Putamen (tissue), 1 donor: ENCODE results near the gene KLK14.

Experiments
- DNase-seq: peaks from one replicate; pipeline ENCODE4 v3.0.0-alpha.2; 2016; ENCODE audit warnings: low spot score

KLK14 gene

DNA sequence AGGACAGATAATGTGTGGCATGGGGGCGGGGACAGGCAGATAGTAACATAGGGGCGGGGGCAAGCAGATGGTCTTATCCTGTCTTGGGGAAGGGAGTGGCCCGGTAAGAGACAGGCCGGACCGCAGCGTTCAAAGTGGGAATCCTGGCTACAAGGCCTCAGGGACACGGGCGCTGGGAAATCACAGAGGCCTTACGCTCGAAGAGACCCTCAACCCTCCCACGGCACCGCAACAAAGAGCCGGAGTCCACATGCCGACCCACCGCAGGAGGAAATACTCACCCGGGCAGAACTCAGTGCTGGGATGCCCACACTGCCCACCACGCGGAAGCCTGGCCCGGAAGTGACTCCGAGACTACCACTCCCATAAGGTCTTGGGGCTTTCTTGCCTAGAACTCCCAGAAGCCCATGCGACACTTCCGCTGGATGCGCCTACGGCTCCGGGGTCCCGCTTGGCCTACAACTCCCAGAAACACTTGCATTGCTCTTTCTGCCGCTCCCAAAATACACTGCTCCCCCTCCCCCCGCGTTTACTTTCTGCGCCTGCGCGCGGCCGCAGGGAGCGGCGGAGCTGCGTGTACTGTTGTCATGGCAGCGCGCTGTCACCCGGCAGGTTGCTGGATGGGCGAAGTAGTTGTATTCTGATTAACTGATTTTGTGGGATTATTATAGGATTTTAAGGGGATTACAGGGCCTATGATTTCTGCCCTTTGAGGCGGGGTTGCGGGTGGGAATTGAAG lies 25.5 kb upstream of the KLK14 start, which contains the start of gene CTU1:
TSS of gene CTU1 (minus strand) at position 344 of the 739 bp plus-strand sequence. CDS start 3,840 bp downstream, outside the sequence.
- DNase-seq = peak; percentile 100

DNA sequence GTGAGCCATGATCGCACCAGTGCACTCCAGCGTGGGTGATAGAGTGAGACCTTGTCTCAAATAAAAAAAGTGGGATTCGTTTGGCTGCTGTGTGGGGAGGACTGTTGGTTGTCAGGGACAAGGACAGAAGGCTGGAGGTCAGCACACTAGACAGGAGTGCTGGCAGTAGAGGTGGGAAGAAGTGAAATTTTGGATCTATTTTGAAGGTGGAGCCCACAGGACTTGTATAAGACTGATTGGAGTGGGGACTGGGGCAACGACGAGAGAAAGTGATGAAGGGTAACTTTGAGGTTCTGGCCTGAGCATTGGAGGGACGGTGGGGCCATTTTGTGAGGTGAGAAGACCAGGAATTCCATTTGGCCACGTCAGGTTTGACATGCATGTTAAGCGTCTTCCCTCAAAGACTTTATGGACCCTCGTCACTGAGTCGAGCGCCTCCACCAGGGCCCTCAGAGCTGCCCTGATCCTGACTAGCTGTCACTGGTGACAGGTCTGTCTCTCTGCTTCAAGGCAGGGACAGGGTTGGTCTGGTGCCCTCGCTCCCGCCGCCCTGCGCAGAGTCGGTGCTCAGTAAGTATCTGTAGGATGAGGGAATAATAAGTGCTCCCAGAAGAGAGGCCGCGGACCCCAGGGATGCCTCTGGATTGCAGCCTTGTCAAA lies 24.8 kb upstream of the KLK14 start:
- DNase-seq = no peak

DNA sequence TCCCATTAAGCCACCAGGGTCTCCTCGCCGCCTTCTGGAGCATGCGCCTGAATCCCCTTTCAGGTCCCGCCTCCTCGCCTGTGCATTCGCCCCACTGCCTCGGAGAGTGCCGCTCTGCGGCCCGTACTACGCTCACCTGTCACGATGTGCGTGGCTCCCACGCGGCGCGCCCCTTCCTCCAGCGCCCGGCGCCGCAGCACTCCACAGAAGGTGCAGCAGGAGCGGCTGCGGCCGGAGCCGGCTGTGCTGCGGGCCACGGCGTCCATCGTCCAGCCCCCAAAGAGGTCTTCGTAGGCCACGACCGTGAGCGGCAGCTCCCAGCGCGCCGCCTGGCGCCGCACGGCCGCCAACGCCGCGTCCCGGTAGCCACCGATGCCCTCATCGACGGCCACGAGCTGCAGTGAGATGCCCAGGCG lies 21.2 kb upstream of the KLK14 start:
- no peak for DNase-seq

GRCh38 chr19:51102991-51103390 lies 20.3 kb upstream of the KLK14 start:
- no peak for DNase-seq

DNA sequence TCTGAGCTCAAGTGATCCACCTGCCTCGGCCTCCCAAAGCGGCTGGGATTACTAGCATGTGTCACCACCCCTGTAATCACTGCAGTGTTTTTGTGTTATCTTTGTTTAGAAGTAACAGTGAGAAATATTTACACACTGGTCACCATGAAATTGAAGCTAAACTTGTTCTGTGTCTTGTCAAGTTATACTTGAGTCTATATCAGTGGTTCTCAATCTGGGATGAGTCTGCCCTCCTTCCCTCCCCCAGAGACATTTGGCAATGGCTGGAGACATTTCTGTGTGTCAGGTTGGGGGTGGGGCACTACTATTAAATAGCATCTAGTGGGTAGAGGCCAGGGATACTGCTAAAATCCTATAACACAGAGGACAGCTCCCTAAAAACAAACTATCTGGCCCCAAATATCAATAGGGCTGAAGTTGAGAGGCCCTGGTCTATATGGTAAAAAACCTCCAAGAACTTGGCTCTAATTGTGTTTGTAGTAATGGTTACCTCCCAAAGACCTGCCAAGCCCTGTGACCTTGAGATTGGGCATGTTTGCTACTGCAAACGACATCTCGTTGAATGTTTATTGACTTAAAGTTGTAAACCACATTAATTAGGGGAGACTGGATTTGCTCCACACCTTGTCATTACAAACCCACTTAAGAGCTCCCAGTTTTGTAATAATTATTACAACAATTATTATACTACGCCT lies 18.6 kb upstream of the KLK14 start:
- no peak for DNase-seq

GRCh38 chr19:51100601-51101000 lies 17.9 kb upstream of the KLK14 start:
- no peak for DNase-seq

DNA sequence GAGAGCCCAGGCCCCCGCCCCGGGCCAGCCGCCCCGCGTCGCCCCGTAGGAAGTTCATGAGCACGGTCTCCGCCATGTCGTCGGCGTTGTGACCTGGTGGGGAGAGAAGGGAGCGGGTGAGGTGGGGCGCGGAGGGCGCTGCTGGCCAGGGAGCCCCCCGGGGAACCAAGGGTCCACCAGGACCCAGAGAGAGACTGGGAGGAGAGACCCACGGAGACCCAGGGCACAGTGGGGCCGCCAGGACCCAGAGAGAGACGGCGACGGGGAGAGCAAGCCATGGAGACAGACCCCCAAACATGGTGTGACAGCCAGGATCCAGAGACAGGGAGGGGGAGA lies 16.3 kb upstream of the KLK14 start:
- no peak for DNase-seq

DNA sequence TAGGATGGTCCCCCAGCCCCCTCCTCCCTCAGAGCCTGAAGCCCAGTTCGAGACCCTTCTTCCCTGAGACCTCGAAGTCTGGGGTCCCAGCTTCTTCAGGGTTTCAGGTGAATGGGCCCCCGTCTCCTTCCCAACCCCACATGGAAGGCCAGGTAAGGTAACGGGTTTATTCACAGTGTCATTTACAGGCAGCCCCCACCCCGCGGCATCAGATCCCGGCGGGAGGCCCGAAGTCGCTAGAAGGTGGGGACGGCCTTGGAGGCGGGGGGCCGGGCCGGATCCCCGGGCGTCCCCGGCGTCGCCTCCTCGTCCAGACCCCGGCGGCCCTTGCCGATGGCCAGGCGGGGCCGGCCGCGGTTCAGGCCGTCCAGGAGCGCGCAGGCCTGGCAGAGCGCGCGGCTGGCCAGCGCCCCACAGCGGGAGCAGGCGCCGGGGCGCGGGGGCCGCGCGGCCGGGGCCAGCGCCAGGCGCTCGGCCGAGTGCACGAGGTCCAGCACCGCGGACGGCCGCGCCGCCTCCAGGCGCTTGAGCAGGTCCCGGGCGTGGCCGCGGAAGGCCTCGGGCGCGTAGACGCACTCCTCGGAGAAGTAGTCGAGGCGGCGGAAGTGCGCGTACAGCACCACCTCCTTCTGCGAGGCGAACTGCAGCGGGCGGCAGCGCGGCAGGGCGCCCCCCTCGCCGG lies 15.8 kb upstream of the KLK14 start:
- no peak for DNase-seq

DNA sequence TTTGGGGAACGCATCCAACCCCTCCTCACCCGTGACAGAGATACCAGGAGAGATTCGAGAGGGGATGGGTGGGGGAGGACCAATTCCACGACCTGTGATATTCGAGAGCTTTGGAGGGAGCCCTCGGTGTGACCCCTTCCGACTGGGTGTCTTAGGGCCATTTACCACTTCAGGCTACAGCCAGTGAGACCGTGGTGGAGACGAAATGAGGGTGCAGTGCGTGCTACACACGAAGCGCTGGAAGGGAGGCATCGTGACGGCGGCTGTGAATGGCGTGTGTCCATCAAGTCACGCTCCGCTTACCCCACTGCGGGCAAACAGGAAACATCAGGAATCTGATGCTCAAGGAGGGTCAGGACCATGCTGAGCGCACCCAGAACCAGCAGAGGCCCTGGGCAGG lies 15.1 kb upstream of the KLK14 start:
- no peak for DNase-seq

DNA sequence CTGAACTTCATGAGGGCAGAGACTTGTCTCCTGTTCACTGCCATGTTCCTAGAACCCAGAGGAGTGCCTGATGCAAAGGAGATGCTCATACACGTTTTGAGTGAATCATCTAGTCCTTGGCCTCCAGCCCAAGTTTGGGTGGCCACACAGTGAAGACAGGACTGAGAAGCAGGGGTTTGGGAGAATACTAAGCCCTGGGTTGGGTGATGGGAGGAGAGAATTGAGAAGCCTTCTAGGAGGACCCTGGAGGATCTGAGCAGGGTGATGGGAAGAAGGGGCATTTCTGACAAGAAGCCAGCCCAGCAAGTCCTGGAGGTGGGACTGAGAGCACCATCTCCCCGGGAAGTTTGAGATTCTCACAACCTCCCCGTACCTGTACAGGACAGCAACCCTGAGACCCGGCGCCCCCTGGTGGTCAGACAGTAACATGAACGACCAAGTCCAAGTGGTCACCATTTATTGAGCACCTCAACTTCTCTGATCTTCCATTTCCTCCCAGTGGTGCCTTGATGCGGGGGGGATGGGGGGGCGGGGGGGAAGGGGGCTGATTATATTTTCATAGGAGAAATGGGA lies 14.6 kb upstream of the KLK14 start:
- peak; percentile 17 for DNase-seq

- no peak for DNase-seq
Measured at GRCh38 chr19:51096473-51097165, 13.9 kb upstream of the KLK14 start.

DNA sequence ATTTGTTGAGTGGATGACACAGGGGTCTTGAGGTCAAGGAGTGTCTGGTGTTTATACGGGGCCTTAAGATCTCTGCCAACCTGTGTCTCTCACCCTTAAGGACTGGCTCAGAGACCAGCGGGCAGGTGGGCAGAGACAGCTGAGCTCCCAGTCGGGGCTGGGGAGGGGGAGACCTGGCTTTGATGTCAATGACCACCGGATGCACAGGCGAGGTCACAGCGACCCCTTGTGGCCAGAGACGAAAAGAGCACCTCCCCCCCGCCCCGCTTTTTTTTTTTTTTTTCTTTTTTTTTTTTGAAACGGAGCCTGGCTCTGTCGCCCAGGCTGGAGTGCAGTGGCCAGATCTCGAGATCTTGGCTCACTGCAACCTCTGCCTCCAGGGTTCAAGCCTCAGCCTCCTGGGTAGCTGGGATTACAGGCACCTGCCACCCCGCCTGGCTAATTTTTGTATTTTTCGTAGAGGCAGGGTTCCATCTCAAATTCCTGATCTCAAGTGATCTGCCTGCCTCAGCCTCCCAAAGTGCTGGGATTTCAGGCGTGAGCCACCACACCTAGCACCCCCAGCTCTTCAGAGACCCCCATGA lies 12.1 kb upstream of the KLK14 start:
- no peak for DNase-seq

DNA sequence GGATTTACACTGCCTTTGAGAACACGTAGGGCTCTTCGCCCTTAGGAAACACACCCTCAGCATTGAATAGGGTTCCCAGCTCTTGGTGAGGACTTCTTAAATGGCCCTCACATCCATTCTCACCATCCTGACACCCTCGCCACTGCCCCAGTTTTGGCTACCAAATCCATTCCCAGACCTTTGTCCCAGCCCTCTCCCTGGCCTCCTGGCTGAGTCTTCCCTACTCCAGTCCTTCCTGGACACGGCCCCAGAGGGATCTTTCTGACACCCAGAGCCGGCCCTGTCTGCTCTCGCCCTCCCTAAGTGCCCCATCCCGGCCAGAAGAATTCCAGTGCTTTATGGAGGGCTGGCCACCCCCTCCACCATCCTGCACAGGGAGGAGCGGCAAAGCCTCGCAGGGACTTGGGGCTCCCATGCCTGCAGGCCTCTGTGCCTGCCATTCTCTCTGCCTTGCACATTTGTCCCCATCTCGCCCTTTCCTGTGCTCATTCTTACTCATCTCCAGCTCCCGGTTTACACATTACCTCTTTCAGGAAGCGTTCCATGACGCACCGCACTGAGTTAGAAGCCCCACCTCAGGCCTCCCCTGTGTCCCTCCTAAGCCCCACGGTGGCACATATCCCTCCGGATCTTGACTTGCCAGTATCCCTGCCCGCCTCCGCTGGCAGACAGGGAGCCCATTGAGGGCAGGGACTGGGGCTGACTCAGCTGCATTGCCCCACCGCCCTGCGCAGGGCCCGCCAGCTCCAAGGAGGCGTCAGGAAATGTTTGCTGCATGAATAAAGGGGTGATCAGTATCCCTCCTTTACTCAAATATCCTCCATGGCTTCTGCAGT lies 11.0 kb upstream of the KLK14 start:
- DNase-seq = no peak

DNA sequence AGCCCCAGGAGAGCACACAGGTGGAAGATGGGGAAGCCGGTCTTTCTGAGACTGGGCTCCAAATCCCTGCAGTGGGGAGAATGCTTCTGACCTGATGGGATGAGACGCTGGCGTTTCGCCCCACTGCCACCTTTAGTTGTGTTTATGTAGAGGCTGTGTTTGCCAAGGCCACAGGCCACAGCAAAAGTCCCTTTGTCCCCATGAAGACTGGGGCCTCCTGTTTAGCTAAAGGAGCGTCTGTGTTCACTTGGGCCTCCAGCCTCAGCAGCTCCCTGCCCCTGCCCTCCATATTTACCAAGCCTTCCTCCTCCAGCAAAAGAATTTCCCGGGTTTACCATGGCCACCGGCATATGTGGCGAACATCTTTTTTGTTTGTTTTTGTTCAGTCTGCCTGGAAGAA lies 10.4 kb upstream of the KLK14 start:
- DNase-seq = no peak

GRCh38 chr19:51091895-51092873 lies 9.5 kb upstream of the KLK14 start:
- no peak for DNase-seq

DNA sequence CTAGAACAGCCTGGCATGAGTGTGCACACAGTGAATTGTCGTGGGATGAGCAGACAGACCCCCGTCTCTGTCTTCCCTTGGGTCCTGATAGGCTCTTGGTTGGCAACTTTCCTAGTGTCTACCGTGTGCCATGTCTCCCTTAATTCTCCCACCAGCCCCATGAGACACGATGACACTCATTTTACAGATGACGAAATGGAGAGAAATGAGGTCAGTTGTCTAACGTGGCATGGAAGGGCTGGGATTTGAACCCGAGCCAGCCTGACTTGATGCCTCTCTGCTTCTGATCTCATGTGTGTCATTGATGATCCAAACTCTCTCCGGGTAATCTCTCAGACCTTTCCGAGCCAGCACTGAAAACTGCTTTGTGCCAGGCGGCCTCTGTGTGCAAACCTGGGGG lies 8.4 kb upstream of the KLK14 start:
- no peak for DNase-seq

- DNase-seq = no peak
Measured at GRCh38 chr19:51090471-51090870, 7.8 kb upstream of the KLK14 start.

DNA sequence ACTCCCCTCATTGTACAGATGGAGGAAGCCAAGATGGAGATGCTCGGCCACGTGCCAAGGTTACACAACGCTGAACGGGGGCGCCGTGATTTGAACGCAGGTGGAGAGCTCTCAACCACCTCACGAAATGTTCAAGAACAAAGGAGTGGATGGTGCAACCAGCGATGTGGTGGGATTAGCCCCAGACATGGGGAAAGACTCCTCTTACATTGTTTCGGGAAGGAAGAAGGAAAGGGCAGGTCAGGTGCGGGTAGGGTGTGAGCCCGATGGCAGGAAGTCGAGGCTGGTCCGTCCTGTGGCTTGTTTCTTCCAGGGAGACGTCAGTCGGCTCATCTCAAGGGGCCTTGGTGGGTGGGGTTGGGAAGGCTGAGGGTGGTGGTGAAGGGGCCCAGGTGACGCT lies 7.1 kb upstream of the KLK14 start:
- no peak for DNase-seq
